B cell (primary cell): ENCODE data around the gene THSD4.

ENCODE experiments used
- CTCF ChIP-seq: fragments of 200-600 bp; IDR thresholded peaks from one replicate; pipeline ENCODE4 v1.8.0; 2022; ENCODE audit warnings: antibody characterized with exemption, mild to moderate bottlenecking
- EZH2 ChIP-seq: IDR thresholded peaks from 2 replicates; pipeline ENCODE4 v1.6.1; 2012; ENCODE audit warnings: borderline replicate concordance, low read depth, mild to moderate bottlenecking, moderate library complexity, low read length; ENCODE audit not compliant: insufficient read depth, poor library complexity, severe bottlenecking

- no peak for TF ChIP-seq CTCF
- no peak for TF ChIP-seq EZH2
These were observed 444.3 kb downstream of the THSD4 start for GRCh38 chr15:71559616-71560015.
